HG02571 (cell line): Measurements from ENCODE around the gene CHIA.

Experiments
- ATAC-seq: cut with Tn5 transposase; IDR thresholded peaks from one replicate; pipeline ENCODE4 v1.9.1; 2021; ENCODE audit warnings: mild to moderate bottlenecking, moderate library complexity; ENCODE audit not compliant: unreplicated experiment

Gene CHIA

DNA sequence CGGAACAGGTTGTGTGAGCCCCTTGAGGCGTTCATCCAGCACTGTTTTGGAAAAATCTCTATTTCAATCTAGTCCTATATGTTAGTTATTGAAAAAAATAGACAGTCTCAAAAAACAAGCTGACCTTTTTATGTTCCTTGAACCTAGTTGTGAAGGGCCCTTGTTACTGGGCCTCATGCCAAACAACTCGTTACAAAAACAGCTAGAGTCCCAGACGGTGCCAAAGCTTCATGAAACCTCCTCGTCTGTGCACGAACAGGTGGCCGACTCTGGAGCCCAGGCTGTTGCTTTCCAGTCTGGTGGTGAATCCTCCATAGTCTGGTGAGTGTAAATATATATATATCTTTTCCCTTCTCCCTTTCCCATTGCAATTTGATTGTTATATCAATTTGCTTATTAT is at the start of gene CHIA:
CHIA (plus strand) TSS at position 222 of the 400 bp plus-strand sequence. CDS start 19,617 bp downstream, outside the sequence.
- no peak for ATAC-seq

DNA sequence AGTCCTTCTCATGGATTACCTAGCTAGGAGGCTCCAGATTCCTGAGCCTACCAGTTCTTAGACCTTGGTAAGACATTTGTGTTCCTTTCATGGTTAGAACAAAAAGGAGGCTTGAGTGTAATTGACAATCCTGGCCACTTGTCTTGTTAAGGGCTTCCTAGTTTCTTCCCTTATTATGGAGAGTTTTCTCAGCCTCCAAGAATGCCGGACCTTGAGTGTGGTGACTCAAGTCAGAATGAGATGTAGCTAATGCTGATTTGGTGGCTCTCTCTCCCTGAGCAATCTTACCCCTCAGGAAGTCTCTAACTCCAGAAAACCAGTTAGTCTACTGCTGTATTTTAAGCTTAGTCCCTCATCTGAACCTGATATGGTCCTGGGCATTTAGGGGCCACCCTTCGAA is 48.9 kb upstream of the CHIA start:
- ATAC-seq: no peak

DNA sequence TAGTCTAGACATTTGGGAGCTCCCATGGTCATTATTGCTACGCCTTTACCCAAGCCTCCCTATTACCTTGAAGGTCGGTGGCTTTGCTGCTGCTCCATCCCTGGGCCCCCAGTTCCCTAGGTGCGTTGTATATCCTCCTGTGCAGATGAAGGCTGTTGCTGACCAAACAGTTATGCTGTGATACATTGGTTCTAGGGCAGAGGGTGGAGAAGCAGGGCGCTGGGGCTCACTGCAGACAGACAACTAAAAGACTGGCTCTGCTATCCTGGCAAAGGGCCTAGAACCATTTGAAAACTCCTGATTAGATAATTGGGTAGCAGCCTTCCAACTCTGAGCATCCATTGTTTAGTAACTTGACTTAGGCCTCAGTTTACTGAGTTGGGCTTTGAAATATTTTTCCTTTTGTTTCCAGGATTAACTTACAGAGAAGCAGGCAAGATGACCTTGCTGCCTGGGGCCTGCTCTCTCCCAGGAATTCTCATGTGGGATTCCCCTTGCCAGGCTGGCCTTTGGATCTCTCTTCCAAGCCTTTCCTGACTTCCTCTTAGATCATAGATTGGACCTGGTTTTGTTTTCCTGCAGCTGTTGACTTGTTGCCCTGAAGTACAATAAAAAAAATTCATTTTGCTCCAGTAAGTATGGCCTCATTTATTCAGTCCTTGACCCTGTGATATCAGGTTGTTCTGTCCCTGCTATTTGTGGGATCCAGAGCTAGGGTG is 47.7 kb upstream of the CHIA start:
- no peak for ATAC-seq

DNA sequence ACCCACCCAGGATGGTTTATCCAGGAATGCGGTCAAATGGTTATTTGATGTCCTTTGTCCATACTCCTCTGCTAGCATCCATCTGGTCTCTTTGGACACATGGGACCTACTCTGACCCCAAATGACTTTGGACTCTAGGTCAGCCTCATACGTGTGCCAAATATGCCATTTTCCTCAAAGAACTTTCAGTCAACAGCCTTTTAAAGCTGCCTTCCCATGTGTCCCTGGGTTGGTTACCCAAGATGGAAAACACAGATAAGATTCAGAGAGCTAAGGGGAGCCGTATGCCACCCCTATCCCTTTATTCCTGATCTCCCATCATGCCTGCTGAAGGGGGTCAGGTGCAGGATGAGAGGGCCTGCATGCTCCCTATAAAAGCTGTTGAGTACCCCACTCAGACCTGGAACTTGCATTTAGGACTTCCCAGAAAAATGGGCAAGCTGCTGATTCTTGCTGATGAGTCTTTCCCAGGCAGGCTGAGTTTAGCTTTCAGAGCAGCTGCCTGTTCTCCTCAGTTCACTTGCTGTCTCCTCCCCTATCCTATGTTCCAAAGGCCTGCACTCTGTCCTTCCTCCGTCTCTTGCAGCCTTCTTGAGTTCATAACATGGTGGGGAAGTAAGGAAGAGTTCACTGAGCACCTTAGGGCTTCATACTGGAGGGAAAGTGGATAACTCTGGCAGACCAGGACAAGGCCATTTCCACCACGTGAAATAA is 43.4 kb upstream of the CHIA start:
- no peak for ATAC-seq

DNA sequence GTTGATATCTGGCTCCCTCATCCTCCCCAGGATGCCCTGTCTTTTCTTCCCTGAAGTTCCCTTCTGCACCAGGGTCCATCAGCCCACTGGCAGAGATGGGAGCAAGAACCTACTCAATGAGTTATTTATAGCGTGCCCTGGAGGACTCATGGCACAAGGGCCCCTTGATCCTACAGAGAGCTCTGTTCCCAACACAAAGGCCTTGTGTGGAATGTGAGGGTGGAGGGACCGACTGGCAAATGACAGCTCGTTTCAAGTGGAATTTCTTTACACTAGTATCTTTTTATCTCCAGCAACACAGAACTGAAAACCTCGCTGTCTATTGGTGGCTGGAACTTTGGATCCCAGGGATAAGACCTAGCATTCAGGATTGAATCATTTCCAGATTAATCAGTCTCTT is 40.7 kb upstream of the CHIA start:
- no peak for ATAC-seq

DNA sequence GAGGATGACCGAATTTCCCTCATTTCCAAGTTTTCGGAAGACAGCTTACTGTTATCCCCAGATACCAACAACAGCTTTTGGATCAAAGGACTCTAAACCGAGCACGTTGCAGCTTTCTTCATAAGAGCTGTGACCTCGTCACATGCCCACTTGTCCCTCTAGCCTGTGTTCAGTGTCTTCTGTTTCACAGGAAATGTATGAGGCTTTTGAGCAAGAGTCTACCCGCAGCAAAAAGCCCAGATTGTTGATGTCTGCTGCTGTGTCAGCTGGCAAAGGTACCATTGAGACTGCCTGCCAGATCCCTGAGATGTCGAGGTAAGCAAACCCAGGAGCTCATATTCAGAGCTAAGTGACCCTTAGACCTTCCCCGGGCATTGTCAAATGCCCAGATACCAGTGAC is 39.1 kb upstream of the CHIA start:
- ATAC-seq: no peak

DNA sequence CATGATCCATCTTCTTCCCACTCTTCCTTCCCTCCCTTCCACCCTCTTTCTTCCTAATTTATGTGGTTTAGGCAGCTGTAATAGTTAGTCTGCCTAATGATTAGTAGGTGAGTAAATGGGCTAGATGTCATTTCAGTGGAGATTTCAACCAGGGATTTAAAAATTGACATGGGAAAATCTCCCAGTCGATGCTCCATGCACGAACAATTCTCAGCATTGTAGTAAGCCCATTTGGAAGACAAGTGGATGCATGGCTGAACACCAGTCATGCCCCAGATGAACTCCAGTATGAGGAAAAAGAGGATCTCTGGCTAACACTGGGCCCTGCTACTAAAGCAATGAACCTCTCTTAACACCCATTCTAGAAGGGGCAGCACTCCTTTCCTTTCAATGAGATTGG is 37.9 kb upstream of the CHIA start:
- no peak for ATAC-seq

DNA sequence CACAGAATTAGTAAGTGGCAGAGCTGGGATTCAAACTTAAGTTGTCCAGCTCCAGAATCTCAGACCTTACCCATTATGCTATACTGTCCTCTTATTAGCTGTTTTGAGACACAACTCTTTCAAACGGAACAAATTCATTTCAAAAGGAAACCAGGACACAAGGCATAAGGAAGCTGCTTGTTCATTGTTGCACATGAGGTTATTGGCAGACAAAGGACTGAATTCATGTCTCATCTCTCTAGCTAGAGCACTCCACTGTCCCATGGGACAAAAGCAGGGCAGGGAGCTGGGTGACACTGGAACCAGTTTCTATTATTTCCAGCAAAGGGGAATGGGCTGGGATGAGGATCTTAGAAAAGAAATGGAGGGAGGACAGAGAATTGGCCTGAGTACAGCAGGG is 36.8 kb upstream of the CHIA start:
- no peak for ATAC-seq

DNA sequence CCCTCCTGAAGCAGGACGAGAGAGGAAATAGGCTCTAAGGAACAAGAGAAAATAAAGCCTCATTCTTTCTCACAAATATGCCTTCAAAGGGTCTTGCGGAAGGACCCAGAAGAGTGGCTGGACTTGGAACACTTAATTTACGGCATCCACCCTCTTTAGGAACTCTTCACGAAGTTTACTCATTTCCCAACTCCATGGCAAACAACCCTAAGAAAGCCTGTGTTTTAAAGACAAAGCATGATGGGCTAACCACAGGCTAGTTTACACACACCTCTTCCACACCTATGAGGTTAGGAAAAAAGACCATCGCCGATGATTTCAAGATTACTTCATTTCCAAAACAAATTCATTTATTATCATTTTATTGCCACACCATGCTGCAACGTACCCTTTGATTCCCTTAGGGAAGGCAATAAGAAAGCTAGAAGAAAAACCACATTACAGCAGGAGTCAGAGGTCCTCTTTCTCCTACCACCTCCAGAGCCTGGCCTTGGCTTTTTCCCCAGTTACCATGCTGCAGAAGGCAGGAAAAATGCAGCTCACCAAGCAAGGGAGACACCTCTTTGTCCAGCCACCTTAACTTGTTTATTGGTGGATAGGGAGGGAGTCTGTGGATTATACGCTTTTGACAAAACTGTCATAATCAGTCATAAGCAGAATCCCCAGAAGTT is 33.5 kb upstream of the CHIA start:
- no peak for ATAC-seq

DNA sequence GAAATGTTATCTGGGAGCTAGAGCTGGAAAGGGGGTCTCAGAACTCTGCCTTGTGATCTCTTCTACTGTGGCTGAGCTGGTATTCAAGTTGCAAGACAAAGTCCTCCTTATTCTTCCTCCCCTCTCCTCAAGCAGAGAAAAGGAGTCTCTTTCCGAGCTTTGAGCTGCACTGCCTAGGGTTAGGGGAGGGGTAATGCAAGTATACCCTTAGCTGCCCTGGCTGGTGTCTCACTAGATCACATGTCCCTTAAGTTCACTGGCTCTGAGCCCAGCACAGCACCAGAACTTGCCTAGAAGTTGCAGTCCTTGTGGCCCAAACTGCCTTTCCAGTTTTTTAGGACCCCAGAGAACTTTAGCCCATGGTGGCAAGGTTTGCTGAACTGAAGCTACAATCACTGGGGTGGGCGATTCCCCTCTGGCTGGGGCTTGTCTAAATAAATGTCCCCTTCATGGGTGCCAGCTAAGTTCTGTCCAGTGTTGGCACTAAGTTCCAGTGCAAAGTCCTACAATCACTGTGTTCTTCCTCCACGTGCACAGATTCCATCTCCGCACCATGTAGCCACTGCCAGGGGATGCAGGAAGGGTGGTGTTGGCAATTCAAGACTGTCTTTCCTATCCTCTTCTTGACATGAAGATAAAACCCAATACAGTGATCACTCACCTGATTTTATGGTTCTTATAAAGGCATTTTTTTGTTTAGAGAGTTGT is 22.7 kb upstream of the CHIA start:
- ATAC-seq: no peak

DNA sequence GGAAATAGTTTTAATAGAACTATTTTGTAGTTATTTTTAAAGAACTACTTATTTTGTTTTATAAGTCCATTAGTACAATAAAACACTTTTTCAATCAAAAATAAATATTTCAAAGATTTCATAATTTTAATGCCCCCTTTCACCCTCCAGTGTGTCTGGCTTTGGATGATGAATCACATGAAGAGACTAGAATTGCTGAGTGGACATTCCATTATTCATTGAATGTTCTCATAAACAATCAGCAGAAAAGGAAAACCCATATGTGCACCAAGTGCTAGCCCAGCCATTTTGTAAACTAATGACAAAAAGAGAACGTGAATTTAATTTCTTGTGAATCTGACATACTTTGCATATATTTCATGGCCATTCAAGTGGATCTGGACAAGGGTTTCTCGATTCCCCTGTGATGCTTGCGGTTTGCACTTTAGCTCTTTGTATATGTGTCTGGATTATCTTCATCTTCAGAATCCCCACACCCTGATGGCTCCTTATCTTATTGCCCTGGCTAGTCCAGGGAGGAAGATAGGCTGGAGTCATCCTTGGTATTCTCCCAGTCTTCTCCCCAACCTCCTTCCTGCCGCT is 20.7 kb upstream of the CHIA start:
- no peak for ATAC-seq

DNA sequence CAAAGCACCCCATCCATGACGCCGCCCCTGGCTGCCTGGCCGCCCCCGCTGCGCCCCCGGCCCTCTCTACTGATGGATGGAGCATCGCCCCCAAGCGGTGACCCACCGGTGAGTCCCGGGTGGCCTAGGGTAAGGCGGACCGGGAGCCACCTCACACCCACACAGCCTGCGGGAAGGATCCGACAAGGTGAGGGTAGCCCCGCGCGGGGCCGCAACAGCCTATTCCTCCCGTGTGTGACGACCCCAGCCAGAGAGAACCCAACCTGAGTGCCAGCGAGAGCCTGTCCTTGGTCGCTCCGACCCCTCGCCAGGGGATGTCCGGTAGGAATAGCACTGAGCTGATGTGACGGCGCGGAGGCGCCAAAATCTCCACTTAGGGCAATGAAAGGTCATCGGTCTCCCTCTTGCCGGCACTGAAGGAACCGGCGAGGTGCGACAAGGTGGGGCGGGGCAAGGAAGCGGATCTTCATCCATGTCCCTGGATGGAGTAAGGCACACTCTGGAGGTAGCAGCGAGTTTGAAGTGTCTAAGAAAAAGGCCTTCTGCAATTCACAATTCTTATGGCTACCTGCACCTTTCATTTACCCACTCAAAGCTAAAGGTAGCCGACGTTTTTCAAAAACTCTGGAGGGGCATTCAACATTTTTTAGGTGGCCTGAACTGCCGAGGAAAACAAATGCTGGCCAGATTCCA is 19.7 kb upstream of the CHIA start:
- ATAC-seq: no peak

DNA sequence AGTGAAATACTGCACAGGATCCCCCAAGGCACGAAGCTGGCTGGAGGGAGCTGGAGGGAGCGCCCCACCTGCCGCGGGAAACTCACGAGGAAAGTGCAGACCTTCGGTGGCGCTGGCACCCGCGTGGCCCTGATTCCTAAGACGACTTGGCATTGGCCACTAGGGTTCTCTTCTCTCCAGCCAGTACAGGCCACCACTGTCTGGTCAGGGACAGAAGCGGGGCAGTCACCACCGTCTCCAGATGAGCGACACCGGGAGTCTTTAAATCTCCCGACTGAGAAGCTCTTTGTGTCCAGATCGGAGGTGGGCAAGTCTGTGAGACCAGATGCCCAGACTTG is 19.2 kb upstream of the CHIA start:
- no peak for ATAC-seq

DNA sequence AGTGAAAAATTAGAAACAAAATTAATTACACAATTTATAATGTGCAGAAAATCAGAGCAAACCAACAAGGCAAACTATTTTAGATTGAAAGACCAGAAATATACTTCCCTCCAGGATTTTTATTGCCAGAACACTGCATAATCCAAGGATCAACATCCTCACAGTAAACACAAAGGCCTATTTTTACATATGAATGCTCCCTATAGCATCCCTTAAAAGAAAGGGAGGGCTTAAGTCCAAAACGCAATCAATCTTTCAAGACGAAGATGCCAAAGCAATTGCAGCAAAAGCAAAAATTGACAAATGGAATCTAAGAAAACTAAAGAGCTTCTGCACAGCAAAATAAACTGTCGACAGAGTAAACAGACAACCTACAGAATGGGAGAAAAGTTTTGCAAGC is 18.6 kb upstream of the CHIA start:
- ATAC-seq: no peak

DNA sequence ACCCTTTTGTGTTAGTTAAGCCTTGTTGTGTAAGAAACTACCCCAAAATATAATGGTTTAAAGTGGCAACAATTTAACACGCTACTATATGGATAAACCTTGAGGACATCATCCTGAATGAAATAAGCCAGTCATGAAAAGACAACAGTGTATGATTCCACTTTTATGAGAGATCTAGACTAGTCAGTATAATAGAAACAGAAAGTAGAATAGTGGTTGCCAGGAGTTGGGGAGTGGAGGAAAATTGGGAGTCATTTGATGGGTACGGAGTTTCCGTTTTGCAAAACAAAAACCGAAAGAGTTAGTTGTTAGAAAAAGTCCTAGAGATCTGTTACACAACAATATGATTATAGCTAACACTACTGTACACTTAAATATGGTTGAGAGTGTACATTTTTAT is 16.0 kb upstream of the CHIA start:
- ATAC-seq: no peak

DNA sequence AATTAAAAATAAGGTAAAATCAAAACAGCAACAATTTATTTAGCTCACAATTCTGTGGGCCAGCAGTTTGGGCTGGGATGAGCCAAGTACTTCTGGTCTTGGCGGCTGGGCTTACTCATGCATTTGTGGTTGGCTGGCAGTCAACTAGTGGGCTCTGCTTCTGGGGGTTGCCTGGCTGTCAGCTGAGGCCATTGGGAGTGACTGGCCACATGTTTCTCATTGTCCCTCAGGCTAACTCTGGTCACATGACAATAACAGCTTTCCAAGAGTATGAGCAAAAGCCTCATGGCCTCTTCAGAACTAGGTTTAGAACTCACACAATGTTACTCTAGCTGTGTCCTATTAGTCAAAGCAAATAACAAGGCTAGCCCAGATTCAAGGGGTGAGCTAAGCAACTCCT is 15.6 kb upstream of the CHIA start:
- no peak for ATAC-seq

DNA sequence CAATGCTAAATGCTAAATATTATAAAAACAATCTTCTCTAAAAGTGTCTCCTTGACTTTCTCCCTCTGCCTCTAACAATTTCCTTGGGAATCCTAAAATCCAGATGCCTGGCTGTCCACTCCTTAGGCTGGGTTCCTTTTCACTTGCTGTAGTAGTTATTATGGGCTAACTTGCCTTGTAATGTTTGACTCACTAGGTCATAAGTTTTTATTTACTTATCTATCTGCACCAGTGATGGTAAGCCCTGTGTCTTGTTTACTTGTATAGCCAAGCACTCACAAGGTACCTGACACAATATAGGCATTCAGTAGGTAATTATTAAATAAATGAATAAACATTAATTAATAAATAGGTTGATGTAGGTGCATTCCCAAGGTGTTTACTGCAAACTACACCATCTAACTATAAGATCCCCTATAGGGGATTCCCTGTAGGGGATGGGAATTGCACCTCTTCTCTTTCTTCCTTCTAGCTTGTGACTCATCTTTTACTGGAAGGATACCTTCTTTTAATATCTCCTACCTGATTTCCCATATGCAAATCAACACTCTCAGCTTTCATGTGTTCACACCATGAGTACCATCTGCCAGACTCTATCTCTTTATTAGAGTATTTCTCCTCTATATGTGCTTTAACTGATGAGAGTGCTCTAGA is 14.7 kb upstream of the CHIA start:
- ATAC-seq: no peak

DNA sequence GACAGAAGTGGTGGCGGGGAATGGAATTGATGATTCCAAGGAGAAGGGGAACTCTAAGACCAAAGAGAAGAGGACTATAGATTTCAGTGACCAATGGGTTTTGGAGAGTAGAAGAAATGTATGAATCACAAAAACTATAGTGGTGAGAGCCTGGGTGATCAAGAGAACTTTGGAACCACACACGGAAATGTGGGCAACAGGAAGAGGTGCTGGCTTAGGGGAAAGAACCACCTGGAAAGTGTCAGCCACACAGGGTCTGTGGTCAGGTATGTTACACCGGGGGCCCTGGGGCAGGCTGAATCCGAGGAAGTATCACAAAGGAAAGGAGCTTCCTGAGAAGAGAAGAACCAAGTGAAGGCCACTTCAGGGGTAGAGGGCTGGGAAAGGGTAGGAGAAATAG is 11.5 kb upstream of the CHIA start:
- ATAC-seq: no peak

DNA sequence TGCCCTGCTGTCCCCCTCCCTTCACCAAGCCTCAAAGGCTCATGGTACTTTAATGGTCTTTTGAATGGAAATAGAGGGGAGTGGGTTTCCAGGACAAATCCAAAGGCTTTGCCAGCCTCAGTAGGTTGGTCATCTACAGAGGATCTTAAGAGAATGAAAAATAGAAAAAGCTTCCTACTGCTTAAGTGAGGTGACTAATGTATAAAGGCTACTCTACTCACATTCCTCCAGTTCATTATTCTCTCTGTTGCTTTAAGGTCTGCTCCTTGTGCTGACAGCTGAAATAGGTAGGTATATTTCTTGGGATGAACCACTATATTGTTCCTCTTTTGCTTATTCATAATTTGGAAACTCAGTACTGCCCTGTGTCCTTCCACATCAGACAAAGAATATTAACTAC is 10.4 kb upstream of the CHIA start:
- no peak for ATAC-seq

DNA sequence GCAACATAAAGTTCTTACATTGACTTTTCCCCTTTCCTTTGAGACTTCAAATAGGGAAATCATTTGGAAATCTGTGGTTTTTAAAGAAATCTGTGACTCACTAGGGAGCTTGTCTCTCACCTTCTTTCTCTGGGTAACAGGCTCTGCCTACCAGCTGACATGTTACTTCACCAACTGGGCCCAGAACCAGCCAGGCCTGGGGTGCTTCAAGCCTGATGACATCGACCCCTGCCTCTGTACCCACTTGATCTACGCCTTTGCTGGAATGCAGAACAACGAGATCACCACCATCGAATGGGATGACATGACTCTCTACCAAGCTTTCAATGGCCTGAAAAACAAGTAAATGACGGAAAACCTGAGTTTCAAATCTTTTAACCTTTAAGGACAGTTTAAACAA is 9.2 kb upstream of the CHIA start:
- ATAC-seq: no peak
